GM12873 (cell line): Measurements from ENCODE around the gene USP35.

Experiments used
- CTCF ChIP-seq: IDR thresholded peaks from 2 replicates; pipeline ENCODE4 v1.5.1; 2012; ENCODE audit warnings: low read depth, mild to moderate bottlenecking, moderate library complexity, low read length, control low read depth; ENCODE audit not compliant: insufficient read depth; ENCODE audit errors: missing control alignments

Gene USP35

GRCh38 chr11:78200553-78200952, 11.8 kb downstream of the USP35 start:
- TF ChIP-seq CTCF, result no peak

GRCh38 chr11:78201096-78201818, 12.5 kb downstream of the USP35 start:
- TF ChIP-seq CTCF, result no peak

GRCh38 chr11:78202733-78203167, 14.0 kb downstream of the USP35 start:
- TF ChIP-seq CTCF, result no peak

- no peak for TF ChIP-seq CTCF
Observed at GRCh38 chr11:78203184-78203583, 14.5 kb downstream of the USP35 start.

GRCh38 chr11:78205256-78205655, 16.5 kb downstream of the USP35 start:
- TF ChIP-seq CTCF, result no peak

- TF ChIP-seq CTCF, result no peak
Observed at GRCh38 chr11:78205691-78206090, 17.0 kb downstream of the USP35 start.

- no peak for TF ChIP-seq CTCF
Observed at GRCh38 chr11:78207532-78208256, 19.0 kb downstream of the USP35 start.
